ENCODE measurements around the gene CDK9. TPM values are rescaled to one million over a fixed set of nuclear protein-coding genes. Genes with fewer than 3 reads are reported as not detected.

The CDK9 gene
- total and polyA plus RNA-seq, 7 donors, result 26.5 to 46.1 (median 39.3) TPM

DNA sequence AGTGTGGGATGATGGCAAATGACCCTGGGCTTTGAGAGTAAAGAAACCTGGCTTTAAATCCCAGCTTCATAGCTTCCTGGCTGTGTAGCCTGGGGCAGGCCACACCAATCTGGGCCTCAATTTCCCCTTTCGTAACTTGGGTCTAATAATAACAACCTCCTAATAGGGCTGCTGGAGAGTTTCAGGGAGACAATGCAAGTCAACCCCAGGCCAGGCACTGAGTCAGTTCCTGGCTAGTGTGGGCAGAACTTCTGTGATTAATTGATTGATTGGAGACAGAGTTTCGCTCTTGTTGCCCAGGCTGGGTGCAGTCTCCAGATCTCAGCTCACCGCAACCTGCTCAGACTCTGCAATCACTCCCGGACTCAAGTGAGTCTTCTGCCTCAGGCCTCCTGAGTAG lies 4.0 kb upstream of the CDK9 start:
- H3K4me3 ChIP-seq, result no peak overlapping the region
- ATAC-seq (no peak), DNase-seq (no peak)
- H3K27ac ChIP-seq, result no peak overlapping the region
- peaks cover 9% of the 10 kb centered on the region for H3K4me1 ChIP-seq
- TF ChIP-seq CTCF (IDR thresholded peaks at IDR 0.05), result no peak
- intact Hi-C loops (cut with DNase I), result loop anchor here in 1 of 2 donors (10.0 kb wide), 1 partner anchor 143 kb away; no protein-coding TSS in a partner anchor
- 92 to 95% (median 95%) methylated on average over 4 of the region's 4 CpGs for WGBS, 3 donors
- no peaks in the 10 kb centered on the region for H3K9me3 ChIP-seq
- H3K27me3 ChIP-seq (ENCODE audit: insufficient read depth in 3 of 3, low read length in 2 of 3), result no peaks in the 10 kb centered on the region
- peaks cover 0 to 3% of the 10 kb centered on the region in 2 donors for H3K36me3 ChIP-seq (ENCODE audit: insufficient read depth in 1 of 2, low read depth in 1 of 2)

DNA sequence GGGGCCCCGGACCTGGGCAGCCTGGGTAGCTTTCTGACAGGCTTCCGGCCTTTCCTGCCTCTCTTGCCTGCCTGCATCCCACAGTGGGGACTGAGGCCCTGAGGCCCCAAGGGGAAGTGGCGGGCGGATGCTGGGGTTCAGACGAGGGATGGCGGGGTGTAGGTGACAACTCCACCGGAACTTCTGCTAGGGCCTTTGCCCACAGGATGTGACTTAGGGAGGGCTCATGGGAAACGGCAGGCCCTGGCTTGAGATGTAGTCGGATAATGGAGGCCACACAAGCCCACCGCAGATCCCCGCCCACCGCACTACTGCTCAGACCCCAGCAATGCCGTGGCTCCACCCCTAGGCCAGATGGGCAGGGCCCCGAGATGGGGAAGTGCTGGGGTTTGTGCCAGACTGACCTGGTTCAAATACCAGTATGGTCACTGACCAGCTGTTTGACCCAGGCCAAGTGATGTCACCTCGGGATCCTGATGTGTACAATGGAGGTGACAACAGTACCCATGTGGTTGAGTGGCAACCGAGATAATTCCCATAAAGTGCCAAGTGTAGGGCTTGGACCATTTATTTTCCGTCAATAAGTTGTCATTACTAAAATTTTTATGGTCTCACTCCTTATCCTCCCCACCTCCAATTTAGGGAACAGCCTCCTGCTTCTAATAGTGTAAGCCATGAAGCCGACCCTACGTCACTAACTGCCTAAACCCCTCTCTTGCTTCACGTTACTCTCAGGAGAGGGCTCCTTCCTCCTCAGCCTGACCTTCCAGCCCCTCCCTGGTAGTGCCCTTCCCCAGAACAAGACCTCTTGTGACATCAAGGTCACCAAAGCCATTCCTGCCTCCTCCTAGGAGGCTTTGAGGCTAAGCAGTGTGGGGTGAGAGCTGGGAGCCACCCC lies 2.5 kb upstream of the CDK9 start:
- peaks cover 18% of the 10 kb centered on the region for H3K4me1 ChIP-seq
- intact Hi-C loops (cut with DNase I), result loop anchor here (2.0 to 10.0 kb wide), 4 partner anchors 45 to 193 kb away; partner anchors contain the start of gene TOR2A (in 1 of the 2)
- no peak overlapping the region for H3K4me3 ChIP-seq
- peak; percentile 56 to 78 for DNase-seq
- H3K27me3 ChIP-seq (ENCODE audit: insufficient read depth in 3 of 3, low read length in 2 of 3), result no peaks in the 10 kb centered on the region
- no peak for TF ChIP-seq CTCF (IDR thresholded peaks at IDR 0.05)
- H3K36me3 ChIP-seq (ENCODE audit: insufficient read depth in 1 of 2, low read depth in 1 of 2), result peaks cover 3 to 19% of the 10 kb centered on the region in 2 donors
- WGBS, 3 donors, result 67 to 70% (median 67%) methylated on average over 20 of the region's 20 CpGs
- H3K9me3 ChIP-seq, result no peaks in the 10 kb centered on the region
- peak overlapping the region; percentile 36 for H3K27ac ChIP-seq
- ATAC-seq, result no peak

GRCh38 chr9:127785023-127785932 lies 556 bp upstream of the CDK9 start:
- intact Hi-C loops (cut with DNase I), result loop anchor here (2.0 to 10.0 kb wide), 7 partner anchors 46 to 194 kb away; partner anchors contain the start of genes AK1 (in 1 of the 2), ST6GALNAC4 (in 1 of the 2) and TOR2A (in 1 of the 2)
- peak overlapping the region; percentile 93 for H3K27ac ChIP-seq
- no peaks in the 10 kb centered on the region for H3K9me3 ChIP-seq
- H3K4me1 ChIP-seq, result peaks cover 22% of the 10 kb centered on the region
- no peaks in the 10 kb centered on the region for H3K27me3 ChIP-seq (ENCODE audit: insufficient read depth in 3 of 3, low read length in 2 of 3)
- peak; percentile 91 to 94 for DNase-seq
- peaks cover 7 to 38% of the 10 kb centered on the region in 2 donors for H3K36me3 ChIP-seq (ENCODE audit: insufficient read depth in 1 of 2, low read depth in 1 of 2)
- ATAC-seq, result peak; percentile 72 to 86 (median 80)
- peak; percentile 84 for TF ChIP-seq CTCF (IDR thresholded peaks at IDR 0.05)
- H3K4me3 ChIP-seq, result peak overlapping the region; percentile 96
- 0 to 1% (median 1%) methylated on average over 11 to 116 of the region's 123 CpGs for WGBS, 3 donors

DNA sequence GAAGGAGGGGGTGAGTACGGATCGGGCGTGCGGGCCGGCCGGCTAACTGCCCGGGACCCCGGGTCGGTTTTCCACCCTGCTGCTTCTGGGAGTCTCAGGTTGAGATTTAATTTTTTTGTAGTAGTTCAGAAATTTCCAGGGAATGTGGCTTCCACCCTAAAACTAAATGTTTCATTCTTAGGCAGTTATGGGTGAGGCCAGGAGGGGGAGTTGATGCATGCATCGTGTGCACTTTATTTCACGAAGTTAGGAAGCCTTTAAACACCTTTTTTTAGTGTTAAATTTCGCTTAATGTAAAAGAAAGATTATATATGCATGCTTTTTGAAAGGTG lies 905 bp downstream of the CDK9 start:
- no peak for DNase-seq
- no peak for ATAC-seq
- peak overlapping the region; percentile 93 for H3K27ac ChIP-seq
- peaks cover 7 to 52% of the 10 kb centered on the region in 2 donors for H3K36me3 ChIP-seq (ENCODE audit: insufficient read depth in 1 of 2, low read depth in 1 of 2)
- no peaks in the 10 kb centered on the region for H3K27me3 ChIP-seq (ENCODE audit: insufficient read depth in 3 of 3, low read length in 2 of 3)
- H3K9me3 ChIP-seq, result no peaks in the 10 kb centered on the region
- peak overlapping the region; percentile 96 for H3K4me3 ChIP-seq
- intact Hi-C loops (cut with DNase I), result loop anchor here (2.0 to 10.0 kb wide), 5 partner anchors 14 to 138 kb away; partner anchors contain the start of genes AK1 (in 1 of the 2) and ST6GALNAC4 (in 1 of the 2)
- WGBS, 3 donors, result 1 to 4% (median 2%) methylated on average over 12 of the region's 12 CpGs
- no peak for TF ChIP-seq CTCF (IDR thresholded peaks at IDR 0.05)
- H3K4me1 ChIP-seq, result peaks cover 22% of the 10 kb centered on the region

All from psoas muscle (tissue), 8 donors.